Stimulated activated CD8-positive, alpha-beta memory T cell treated with anti-CD3 and anti-CD28 coated beads, Interleukin-4, amount 100 ng/mL, for 24 hours (primary cell): ENCODE results near the gene SIAH3.

ENCODE experiments used
- DNase-seq: peaks from one replicate; pipeline ENCODE4 v3.0.0-alpha.2; 2020; ENCODE audit warnings: low read depth

Gene SIAH3

GRCh38 chr13:45733361-45733760 lies 118.2 kb downstream of the SIAH3 start:
- no peak for DNase-seq

GRCh38 chr13:45732916-45733315 lies 118.6 kb downstream of the SIAH3 start:
- no peak for DNase-seq

- DNase-seq, result no peak
Observed at GRCh38 chr13:45731455-45731854, 120.1 kb downstream of the SIAH3 start.

GRCh38 chr13:45728759-45729158 lies 122.8 kb downstream of the SIAH3 start:
- no peak for DNase-seq
